ENCODE data around the gene KCNJ4.
"Not testable (repeated sequence)": the region's sequence is repeated elsewhere in the genome, so short reads cannot be mapped to it uniquely, and the experiment has no call there.

KCNJ4 gene

DNA sequence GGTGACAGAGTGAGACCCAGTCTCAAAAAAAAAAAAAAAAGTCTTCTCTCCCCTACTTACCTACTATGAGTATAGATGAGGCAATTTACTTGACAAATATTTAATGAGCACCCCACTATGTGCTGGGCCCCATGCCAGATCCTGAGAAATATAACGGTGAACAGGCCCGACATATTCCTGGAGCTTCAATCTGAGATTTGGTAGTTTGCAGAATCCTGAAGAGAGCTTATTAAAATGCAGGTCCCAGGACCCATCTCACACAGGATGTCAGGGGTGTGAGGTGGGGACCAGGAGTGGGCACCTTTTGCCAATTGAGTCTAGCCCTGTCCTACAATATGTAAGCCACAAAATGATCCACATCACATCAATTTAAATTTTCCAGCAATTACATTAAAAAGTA is 44.0 kb downstream of the KCNJ4 start:
- DNase-seq, result no peak

DNA sequence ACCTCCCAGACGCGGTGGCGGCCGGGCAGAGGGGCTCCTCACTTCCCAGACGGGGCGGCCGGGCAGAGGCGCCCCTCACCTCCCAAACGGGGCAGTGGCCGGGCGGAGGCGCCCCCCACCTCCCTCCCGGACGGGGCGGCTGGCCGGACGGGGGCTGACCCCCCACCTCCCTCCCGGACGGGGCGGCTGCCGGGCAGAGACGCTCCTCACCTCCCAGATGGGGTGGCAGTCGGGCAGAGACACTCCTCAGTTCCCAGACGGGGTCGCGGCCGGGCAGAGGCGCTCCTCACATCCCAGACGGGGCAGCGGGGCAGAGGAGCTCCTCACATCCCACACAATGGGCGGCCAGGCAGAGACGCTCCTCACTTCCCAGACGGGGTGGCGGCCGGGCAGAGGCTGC is 45.1 kb downstream of the KCNJ4 start:
- DNase-seq, result not testable (repeated sequence)

DNA sequence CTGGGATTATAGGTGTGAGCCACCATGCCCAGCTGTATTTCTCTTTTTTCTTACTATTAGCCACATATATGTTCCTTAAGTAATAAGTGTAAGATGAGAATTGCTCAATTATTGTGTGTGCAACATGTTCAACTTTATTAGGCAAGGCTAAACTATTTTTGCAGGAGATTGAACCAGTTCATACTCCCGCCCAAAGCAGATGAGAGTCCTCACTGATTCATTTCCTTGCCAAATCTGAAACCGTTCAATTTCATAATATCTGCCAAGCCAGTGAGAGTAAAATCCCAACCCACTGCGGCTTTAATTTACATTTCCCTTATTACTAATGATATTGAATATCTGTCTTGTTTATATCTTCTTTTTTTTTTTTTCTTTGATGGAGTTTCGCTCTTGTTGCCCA is 48.4 kb downstream of the KCNJ4 start:
- no peak for DNase-seq

DNA sequence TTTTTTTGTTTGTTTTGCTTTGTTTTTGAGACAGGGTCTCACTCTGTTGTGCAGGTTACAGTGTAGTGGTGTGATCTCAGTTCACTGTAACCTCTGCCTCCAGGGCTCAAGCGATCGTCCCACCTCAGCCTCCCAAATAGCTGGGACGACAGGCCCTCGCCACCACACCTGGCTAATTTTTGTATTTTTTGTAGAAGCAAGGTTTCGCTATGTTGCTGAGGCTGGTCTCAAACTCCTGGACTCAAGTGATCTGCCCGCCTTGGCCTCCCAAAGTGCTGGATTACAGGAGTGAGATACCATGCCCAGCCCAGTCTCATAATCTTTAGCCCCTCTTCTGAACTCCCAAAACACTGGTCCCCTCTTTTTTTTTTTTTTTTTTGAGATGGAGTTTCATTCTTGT is 50.6 kb downstream of the KCNJ4 start:
- no peak for DNase-seq

DNA sequence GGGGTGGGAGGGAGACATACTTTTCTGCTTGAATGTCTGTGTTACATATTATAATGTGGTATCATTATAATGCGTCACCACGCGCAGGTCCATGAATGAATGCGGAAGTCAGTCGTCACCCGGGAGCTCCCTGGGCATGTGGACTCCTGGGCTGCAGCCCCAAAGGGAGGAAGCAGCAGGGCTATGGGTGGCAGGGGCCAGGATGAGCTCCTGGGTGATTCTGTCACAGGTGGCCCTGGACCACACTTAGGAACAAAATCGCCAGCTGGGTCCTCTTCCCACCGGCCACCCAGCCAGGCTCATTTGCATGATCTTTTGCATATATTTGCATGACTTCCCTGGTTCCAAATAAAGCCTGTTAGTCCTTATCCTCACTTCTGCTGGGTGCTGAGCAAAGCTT is 51.2 kb downstream of the KCNJ4 start:
- no peak for DNase-seq

DNA sequence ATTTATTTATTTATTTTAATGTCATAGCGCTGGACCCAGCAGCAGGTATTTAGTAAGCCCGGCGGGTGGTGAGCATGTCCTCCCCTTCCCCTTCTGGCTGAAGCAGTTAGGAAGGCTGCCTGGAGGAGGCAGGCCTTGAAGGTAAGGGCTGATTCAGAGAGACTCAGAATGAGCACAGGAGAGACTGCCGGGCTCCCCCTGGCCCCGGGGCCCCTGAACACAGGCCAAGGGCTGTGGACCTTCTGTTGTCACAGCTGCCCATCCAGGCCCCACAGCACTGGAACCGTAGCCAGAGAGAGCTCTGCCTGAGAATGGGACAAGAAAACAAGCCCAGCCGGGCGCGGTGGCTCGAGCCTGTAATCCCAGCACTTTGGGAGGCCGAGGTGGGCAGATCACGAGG is 52.8 kb downstream of the KCNJ4 start:
- DNase-seq, result no peak

DNA sequence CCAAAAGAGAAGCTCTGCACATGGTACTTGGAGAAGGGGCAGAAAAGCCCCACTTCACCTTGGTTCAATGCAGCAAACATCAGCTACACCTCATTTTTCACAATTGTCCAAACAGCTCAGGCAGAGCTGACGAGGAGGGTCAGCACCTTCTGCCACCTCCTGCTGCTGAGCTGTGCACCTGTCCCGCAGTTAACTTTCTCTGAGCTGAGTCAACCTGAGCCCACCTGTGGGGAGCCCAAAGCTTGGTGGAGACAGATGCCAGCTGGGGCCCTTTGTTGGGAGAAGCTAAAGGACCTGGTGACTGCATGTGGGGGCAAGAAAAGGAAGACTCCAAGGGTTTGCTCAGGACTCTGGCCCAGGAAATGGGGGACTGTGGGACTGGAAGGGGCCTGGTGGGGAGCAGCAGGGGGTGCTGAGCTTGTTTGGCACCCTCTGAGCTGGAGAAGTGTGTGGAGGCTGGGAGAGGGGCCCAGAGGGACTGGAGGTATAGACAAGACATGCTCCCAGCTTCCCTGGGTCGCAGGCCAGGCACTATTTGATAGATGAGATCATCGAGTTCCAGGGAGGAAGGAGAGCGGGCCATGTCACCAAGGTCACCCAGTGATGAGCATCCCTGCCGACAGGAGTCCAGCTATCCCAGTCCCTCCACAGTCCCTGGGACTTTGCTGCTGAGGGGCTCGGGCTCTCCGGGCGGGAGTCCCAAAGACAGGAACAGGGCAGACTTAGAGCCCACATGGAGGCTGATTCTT is 53.5 kb downstream of the KCNJ4 start:
- DNase-seq, result no peak

DNA sequence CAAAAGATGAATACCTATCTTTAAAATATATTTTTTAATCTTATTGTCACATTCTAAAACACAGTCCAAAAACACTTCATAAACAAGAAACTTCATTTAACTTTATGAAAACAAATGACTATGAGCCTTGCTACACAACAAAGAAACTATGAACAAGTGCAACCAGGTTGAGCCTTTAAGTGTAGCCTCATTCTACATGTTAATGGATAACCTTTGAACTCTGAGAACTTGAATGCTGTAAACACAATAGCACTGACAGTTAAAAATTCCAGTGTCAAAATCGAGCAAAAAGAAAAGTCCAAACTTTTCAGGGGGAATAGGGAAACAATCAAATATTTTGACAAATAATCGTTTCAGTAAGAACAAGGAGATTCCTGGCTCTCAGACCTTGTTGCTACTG is 54.7 kb downstream of the KCNJ4 start:
- not testable (repeated sequence) for DNase-seq

DNA sequence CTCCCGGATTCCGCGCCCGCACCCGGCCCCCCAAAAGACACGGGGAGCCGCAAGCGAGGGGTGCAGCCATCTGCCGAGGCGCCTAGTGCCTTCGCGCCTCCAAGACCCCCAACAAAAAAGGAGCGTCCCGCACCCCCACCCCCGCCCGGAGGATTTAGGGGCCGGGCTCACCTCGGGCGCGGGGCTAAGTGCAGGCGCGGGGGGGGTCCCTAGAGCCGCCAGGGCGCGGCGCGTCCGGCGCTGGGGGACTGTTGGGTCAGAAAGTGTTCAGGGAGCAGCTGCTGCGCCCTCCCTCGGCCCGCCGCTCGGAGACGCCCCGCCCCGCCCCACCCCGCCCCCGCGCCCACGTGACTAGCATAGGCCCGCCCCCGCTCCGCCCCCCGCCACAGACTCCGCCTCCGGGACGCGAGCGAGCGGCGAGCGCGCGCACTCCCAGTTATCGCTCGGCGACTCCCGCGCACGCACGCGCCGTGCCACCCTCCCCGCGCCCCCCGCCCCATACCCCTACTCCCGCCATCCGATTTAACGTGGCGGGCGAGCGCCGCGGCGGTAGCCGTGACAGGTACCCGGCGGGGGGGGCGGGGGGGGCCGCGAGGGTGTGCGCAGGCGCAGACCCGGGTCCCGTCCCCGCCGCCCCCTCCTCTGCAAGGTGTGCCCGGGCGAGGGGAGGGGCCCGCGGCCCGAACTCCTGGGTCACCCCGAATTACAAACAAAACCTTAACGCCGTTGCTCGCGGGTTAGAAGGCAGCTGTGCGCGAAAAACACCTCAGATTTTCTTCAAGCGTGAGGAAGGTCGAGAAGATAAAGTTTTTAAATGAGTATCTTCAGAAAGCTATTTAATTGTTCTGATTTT is 56.2 kb downstream of the KCNJ4 start:
- peak; percentile 61 to 90 (median 84) for DNase-seq

DNA sequence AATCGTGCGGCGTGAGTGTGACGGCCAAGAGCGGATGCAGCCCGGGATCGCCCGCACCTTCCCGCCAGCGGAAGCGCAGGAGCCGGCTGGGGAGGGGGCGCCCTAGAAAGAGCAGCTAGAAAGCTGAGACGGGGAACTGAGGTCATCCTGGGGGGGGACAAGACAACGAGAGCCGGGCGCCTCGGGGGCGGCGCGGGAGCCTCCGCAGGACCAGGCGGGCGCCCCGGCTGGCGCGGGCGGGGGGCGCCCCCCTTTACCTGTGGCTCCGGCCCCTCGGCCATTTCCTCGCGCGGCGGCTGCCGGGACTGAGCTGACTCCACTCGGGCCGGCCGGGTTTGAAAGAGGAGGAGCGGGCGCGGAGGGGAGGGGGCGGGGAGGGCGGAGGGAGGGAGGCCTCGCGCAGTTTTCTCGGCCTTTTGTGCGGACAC is 56.8 kb downstream of the KCNJ4 start:
- peak in 5 of 6 experiments; percentile 16 to 51 (median 30) for DNase-seq

DNA sequence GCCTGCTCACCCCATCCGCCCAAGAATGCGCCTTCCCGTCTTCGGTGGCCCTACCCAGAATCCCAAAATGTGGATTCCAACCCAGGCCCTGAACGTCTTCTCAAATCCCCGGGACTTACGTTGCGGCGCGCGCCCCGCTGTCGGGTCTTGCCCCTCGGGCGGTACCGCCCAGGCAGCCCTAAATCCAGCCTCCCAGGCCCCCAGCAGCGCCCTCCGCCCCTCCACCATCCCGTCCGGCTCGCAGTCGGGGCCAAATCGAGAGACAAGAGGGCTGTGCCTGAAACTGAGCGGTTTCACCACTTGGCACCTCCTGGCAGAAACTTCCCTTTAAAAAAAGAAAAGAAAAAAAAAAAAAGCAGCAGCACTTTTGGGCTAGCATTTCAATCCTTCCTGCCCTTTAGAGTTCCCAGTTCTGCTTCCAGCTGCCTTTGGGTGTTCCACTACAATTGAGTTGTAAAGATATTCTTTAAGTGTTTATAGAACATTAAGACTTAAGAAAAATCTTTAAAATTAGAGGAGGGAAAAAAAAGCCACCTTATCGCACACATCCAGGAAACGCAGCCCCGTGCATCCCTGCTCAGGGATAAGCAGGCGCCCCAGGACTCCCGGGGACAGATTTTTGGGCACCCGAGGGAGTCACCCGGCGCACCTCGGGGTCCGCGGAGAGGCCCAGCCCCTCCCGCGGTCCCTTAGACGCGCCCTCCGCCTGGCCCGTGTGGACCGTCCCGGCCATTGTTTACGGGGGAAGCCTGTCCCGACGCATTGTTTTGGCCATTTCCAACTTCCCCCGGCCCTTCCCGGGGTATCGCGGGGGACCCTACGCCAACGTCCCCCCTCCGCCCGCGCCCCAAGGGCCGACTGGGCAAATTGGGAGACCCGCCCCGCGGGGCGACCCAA is 57.6 kb downstream of the KCNJ4 start:
- DNase-seq, result peak in 2 of 6 experiments; percentile 6 to 34

DNA sequence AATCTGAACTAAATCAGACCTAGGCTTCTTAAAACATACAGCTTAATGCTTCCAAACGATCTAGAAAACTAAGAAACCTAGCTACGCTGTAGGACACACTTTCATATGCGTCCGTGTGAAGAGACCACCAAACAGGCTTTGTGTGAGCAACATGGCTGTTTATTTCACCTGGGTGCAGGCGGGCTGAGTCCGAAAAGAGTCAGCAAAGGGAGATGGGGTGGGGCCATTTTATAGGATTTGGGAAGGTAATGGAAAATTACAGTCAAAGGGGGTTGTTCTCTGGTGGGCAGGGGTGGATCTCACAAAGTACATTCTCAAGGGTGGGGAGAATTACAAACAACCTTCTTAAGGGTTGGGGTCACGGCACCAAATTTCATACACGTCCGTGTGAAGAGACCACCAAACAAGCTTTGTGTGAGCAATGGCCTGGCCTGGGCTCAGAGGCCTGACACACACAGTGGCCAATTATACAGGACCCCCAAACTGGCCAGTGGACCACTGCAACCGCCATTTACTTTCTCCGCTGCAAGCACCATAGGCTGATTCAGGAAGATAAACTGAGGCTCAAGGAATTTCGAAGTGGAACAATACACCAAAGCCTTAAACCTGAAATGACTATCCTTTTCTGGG is 58.4 kb downstream of the KCNJ4 start:
- not testable (repeated sequence) for DNase-seq

DNA sequence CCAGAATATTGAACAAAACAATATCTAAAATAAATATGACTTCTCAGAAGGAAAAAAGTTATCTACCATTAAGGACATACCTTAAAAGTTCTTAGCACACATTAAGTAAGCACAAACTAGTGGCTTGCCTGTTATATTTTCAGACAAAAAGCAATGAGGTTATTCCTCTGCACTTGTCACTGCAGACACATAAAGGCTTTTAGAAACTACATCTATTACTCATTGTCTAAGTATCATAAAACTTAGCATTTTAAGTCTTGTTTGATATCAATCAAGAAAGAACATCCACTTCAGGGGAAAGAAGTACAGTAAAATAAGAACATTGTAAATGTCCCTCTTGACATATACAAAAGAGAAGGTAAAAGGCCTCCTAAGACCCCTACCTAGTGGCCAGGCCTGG is 59.1 kb downstream of the KCNJ4 start:
- not testable (repeated sequence) for DNase-seq

DNA sequence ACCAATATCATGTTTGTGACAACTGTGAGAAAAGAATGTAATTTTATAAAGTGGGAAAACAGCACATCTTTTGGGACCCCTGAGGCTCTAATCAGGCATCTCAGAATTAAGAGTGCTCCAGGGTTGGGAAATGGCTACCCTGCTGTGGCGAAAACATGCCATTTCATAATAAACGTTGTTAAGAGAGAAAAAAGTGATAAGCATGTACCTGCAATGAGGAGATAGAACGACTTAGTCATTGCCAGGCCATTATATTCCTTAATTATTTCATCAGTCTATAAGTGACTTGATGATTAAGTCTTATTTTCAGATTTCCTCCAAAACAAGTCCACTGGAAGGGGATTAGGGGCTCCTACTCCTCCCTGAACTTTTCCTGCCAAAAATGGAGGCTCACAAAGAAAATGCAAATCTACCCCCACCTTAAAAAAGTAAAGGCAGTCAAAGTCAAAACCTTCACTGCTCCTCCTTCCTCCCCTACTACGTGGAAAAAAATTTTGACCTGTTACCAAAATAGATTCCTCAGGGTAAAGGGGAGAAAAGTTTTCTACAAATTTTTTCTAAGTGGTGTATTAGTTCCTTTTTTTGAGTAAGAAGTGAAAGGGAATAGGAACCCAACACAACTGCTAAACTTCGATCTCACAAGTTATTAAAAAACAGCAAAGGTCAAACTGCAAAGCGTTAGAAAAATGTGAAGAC is 59.9 kb downstream of the KCNJ4 start:
- not testable (repeated sequence) for DNase-seq

DNA sequence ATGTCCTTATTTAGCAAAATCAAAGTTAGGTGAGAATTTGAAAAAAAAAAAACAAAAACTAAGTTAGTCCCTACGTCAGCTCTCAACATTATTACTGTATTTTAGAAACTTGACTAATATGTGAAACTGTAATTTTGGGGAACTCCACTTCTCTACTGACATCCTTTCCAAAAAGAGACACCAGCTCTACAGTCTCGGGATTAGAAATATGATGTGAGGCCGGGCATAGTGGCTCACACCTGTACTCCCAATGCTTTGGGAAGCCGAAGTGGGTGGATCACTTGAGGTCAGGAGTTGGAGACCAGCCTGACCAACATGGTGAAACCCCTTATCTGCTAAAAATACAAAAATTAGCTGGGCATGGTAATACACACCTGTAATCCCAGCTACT is 65.6 kb downstream of the KCNJ4 start:
- not testable (repeated sequence) for DNase-seq

DNA sequence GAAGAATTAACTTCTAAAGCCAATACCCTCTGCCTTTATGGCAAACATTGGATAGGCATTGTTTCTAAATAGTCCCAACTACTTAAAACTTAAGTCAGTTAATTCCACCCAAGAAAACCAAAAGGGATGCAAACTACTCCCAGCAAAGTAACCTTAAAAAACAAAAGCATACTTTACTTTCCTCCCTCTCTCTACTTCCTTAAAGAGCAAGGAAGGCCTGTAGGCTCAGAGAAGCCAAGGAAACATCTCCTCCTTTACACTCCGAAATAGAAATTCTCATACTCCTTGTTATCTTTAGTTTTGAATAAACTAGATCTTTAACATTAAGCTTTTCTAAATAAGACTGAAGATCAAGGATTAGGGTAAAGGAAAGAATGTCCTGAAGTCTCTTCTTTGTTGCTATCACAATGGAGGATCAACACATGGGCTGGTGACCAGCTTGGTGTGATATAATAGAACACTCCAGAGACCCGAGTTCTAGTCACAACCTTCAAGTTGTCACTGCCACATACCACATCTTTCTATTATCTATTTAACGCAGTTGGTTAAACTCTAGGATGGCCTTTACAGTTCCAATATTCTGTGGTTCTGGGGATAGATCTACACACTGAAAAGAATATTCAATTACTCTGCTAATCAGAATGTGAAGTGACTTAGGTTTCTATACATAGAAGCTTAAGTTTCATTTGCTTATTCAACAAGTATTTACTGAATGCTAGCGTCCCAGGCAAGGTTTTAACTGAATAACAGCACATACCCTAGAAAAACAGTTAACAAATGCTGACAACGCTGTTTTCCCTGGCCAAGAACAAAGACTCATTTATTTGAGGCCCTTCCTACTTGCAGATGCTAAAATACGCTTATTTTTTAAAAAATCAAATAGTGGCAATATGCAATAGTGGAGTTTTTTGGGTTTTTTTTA is 66.2 kb downstream of the KCNJ4 start:
- not testable (repeated sequence) for DNase-seq

DNA sequence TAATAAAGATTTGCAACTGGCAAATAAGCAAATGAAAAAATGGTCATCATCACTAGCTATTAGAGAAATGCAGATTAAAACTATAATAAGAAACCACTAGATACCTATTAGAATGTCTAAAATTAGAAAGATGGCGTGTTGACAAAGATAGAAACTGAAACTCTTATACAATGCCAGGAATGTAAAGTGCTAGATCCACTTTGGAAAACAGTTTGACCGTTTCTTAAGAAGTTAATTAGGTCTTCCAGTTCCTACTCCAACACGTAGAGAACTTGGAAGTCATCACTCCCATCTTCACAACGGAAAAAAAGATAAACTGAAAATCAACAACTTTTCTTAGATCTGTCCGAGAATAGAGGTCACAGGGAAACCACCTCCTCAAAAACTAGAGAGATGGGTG is 68.1 kb downstream of the KCNJ4 start:
- not testable (repeated sequence) for DNase-seq

DNA sequence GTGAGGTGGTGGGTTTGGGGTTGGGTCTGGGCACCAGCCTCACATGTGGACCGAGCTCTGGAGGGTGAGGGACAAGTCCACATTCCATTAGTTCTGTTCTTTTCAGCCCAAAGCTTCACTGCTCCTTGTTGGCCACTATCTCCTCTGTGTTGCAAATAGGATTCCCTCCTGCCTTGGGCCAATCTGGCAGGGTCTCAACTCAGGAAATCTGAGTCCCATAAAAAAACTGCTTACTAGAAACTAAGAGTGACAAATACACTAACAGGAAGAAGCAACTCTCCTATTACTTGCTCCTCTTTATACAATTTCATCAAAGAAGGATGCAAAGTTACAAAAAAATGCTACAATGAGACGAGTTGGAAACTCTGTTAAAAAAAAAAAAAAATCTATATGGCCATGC is 71.6 kb downstream of the KCNJ4 start:
- DNase-seq, result no peak

DNA sequence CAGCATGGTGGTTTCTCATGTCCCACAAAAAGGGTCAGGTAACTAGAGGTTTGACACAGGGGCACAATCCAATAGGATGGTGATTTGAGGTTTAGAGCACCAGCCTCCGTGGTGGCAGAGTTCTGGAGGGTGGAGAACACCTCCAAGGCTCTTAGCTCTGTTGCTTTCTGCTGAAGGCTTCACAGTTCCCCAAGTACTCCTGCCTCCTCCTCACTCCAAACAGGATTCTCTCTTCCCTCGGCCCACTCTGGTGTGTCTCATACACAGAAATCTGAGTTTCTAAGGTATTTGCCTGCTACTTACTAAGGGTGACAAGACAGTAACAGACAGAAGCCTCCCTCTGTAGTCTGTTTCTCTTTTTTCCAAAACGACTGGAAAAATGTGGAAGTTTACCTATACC is 73.6 kb downstream of the KCNJ4 start:
- not testable (repeated sequence) for DNase-seq
